Lower leg skin (tissue), 3 donors: ENCODE data around the gene ST3GAL5.

ENCODE experiments used
- CTCF ChIP-seq, 3 donors: fragments of 450-650 bp; IDR thresholded peaks; one replicate each; pipeline ENCODE4 v1.5.1; 2016; ENCODE audit warnings: antibody characterized with exemption in 3 of 3, mild to moderate bottlenecking in 3 of 3, moderate library complexity in 2 of 3
- POLR2A ChIP-seq, 2 donors: fragments of 450-650 bp; IDR thresholded peaks; one replicate each; pipeline ENCODE4 v1.6.1; 2016 to 2017; ENCODE audit warnings: antibody characterized with exemption in 2 of 2, mild to moderate bottlenecking in 1 of 2, moderate library complexity in 1 of 2

- TF ChIP-seq CTCF (IDR thresholded peaks at IDR 0.05) (no peak), POLR2A (IDR thresholded peaks at IDR 0.05) (no peak)
Observed at GRCh38 chr2:85900366-85900765, 11.6 kb upstream of the ST3GAL5 start.
